MV-4-11 (cell line): Measurements from ENCODE around the gene COPZ1.

Experiments used
- DNase-seq: peaks from one replicate; lab custom pipeline; 2025; lab: John Stamatoyannopoulos, UW

COPZ1 gene

DNA sequence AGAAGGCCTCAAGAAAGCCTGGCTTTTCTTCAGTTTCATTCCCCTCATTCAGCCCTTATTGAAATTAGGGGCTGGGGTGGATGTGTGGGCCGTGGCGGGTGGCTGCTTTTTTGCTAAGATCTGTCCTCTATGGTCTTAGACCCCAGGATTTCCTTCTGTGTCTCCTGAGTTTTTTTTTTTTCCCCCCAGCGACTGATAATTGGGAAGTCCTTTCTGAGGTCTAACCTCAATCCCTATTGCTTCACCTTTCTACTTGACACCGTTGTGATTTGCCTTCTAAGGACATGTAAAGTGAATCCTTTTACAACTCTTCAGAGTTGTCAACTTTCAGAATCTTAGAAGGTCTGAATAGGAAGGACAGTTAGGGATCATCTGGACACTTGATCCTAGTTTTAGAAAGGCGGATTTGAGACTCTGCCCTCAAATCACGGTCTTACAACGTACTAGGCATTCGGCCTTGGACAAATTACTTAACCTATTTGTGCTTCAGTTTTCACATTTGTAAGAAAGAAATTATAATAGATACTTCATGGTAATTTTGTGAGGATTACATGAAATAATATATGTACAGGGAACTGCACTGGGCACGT is 34.9 kb downstream of the COPZ1 start:
- no peak for DNase-seq

DNA sequence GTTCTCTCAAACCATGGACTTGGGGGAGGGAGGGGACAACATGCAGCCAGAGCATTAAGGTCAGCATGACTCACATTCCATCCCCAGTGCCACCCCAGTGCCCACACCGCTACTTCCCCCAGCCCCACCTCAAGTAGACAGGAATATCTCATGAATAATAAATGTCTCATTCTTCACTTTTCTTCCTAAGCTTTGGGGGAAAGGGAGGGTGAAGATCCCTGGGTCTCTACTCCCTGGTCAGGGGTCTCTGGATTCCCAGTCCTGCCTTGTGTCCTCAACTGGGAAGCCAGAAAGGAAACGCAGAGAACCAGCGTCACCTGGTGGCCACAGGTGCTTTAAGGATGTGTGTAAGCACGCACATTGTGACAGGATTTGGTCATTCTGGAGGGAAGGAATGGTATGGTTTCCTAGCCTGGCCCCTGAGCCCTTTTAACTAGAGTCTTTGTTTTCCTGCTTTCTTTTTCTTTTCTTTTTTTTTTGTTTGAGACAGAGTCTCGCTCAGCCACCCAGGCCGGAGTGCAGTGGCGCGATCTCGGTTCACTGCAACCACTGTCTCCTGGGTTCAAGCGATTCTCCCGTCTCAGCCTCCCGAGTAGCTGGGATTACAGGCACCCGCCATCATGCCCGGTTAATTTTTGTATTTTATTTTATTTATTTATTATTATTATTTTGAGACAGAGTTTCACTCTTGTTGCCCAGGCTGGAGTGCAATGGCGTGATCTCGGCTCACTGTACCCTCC is 36.0 kb downstream of the COPZ1 start:
- peak; percentile 43 for DNase-seq

DNA sequence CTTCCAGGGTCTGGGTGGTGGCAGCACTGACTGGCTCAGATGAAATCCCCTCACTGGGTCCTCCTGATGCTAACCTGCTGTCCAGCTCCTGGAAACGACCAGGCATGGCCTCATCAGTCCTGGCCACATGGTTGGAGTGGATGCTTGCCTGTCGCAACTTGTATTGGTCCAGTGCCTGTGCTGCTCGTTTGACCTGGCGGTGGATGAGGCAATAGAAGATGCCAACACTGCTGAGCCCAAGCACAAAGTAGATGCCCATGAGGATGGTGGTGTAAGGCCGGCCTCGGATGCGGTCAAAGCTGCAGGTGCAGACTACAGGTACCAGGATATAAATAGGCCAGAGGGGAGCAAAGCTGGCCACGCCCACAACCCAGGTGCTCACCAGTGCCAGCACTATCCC is 38.1 kb downstream of the COPZ1 start:
- DNase-seq = no peak

DNA sequence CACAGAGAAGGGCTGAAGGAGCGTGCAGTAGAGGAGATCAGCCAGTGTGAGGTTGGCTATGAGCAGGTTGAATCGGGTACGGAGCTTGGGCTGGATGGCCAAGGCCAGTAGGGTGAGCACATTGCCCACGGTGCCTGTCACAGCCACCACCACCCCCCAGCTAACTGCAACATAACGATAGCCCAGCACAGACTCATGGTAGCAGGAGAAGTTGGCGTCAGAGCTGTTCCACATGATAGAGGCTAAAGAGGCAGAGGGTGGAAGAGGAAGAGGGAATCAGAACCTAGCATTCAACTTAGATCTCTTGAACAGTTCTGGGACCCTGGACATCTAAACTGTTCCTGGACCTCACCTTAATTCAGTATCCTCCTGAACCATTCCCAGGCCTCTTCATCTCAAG is 38.7 kb downstream of the COPZ1 start:
- peak; percentile 7 for DNase-seq

DNA sequence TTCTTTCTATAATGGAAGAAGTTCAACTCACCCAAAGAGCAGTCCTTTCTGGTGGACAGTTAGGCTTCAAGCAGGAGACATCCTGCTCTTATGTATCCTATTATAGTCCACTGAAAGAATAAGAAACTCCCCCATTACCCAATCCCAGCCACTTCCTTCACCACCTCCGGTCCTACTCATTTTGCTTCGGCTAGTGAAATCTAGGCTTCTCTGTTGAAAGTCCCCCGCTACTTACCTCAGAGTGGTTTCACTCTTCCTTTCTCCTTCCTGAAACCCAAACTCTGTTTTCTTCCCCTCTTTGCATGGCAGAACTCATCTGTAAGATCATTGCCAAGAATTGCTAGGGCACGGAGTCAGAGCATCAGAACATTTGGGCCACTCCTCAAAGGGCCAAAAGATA is 39.5 kb downstream of the COPZ1 start, which contains the start of gene GPR84:
Gene GPR84, minus strand, starts transcription at position 74 of the 400 bp plus-strand sequence. CDS start 635 bp downstream, outside the sequence.
- DNase-seq = peak; percentile 92

DNA sequence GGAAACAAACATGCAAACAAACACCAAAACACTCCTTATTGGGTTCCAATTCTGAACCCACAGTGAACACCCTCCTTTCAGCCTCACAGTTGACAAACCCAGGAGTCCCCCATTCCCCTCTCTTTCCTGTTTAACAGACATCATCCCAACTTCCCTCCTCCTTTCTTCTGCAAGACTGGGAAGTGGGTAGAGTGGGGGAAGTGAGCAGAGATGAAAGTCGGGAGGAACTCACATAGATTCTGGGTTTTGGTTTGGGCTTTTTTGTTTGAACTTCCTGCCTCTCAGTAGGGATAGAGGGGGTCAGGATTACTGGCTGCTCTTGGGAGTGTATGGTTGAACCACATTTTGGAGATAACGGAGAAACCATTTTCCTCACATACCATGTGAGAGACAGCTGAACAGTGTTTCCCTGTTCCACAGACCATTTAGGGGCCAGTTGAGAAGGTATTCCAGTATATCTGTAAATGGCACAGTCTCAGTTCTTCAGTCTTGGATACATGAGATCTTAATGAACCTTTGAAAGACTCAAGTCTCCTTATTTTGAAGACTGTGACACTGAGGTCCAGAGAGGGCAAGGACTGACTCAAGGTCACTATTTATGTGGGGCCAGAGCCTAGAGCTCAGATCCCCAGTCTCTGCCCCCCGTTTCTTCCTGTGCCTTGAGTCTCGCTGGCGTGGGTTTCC is 43.2 kb downstream of the COPZ1 start:
- DNase-seq = peak; percentile 21

DNA sequence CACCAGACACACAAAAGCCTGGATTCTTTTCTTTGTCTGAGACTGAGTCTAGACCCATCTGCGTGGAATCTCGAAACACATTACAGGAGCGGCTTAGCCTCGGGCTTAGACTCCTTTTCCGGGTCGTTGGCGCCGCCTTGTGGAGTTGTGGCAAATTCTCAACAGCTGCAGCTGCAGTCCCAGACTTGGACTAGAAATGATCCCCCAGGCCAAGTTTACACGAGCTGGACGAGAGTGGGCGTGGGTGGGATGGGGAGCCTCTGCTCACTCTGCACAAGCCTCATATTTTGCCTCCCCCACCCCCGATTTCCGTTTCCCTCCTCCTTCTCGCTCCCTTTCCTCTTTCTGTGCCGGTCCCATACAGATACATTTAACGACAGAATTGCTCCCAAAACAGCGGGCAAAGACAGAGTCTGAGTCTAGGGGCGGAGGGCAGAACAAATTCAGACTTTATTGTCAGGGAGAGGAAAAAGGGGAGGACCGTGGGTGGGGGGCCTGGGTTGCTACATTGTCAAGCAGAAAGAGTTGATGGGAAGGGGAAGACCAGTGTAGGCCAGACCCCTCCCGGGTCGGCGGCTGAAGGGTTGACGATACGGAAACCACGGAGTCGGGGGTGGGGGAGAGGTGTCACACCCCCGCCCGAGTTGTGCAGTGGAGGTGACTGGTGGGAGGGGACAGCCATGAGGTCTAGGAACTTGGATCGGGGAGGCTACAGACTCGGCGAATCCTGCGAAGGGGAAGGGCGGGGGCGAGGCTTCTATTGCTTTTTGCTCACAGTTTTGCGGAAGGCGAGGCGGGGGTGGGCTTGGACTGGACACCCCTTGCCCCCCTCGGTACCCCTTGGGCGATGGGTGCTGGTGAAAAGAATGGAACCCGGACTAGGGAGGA is 44.0 kb downstream of the COPZ1 start:
- DNase-seq = peak; percentile 81

DNA sequence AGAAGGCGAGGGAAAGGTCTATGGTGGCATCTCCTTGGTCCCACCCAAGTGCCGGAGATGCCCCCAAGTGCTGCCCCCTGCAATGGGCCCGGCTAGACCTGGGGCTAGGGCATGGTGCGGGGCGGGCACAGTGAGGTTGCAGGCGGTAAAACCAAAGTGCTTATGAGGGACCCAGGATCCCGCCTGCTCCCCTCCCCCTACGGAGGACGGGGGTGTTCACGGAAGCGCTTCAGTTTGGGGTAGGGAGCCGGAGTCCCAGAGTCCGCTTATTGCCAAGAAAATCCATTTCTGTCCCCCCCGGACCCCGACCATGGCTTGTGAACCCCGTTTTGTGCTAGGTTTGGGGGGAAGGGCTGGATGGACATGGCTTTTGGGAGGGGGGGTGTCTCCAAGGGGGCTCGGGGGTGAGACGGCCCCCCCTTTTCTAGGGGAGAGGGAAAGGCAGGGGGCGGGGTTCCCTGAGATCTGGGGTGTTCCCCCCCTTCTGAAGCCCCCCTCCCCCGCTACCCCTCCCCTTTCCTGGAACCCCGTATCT is 44.7 kb downstream of the COPZ1 start:
- no peak for DNase-seq

DNA sequence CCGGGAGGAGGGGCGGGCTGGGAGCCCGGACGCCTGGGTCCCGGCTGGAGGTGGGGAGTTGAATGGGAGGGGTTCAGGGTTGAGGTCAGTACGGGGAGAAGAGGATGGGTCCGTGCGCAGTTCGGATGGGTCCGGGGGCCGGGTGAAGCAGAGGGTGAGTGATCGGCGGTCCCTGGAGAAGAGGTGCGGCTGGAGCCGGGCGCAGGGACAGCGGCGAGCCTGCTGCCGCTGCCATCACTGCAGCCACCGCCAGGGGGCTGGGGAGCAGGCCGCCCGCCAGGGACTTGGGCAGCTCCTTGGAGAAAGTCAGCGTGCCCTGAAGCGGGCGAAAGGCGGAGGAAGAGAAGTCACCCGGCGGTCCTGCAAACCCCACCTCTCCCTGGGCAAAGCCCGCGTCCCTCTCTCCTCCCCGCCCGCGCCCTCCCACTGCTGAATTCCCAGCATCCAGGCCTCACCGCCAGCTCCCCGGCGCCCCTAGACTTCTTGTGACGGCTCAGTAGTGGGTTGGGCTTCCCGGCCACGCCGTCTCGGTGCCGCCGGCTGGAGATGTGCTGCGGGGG is 45.3 kb downstream of the COPZ1 start:
- peak; percentile 44 for DNase-seq

DNA sequence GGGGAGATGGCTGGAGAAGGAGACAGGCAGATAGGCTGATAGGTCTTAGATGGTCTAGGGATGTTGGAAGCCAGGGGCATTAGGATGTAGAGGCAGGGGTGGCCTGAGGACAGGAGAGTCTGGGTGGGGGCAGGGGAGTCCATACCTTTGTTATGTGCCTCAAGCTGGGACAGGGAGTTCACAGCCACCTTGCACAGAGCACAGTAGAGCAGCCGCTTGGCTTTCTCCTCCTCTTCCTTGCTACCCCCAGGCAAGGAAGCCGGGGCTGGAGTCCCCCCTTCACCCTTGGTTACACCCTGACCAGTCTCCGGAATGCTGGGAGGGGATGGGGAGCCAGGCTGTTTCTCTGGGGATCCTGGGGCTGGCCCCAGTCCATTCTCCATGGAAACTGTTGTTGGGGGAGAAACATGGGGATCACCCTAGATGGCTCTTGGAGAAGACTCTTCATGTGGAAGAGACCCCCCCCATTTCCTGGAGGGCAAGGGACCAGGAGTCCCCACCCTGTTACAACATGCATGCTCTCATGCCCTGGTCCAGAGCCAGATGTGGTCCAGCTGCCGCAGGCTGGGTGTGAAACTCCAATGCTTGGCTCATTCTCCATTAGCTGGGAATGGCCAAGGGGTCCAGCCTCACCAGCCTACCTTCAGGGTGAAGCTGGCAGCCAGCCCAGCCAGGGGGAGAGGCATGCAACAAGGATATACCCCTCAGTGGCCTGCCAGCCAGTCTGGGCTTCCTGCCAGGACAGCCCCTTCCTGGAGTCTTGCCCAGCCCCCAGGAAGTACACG is 46.6 kb downstream of the COPZ1 start:
- no peak for DNase-seq

DNA sequence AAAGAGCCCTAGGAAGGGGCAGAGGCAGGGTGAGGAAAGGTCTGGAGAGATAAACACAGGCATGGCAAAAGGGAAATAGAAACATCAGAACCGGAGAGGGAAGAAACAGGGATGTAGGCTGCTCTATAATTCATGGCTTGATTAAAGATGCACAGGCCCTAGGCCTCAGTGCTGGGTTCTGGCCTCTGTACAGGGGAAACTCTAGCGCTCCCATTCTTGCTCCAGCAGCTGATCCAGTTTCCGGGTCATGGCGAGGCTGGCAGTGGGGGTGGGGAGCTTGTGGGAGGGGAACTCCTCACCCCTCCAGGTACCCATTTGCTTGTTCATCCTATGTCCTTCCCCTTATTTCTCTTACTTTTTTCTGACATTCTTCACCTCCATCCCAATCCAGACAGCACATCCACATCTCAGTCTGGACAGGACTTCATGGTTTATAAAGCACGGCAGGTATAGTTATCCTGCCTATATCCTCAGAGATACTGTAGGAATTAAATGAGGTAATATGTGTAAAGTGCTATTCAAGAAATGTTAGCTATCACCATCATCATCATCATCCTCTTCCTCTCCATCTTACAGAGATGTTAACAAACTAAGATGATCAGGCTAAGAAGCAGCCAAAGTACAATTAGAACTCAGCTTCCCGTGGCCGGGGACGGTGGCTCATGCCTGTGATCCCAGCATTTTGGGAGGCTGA is 47.3 kb downstream of the COPZ1 start:
- no peak for DNase-seq

DNA sequence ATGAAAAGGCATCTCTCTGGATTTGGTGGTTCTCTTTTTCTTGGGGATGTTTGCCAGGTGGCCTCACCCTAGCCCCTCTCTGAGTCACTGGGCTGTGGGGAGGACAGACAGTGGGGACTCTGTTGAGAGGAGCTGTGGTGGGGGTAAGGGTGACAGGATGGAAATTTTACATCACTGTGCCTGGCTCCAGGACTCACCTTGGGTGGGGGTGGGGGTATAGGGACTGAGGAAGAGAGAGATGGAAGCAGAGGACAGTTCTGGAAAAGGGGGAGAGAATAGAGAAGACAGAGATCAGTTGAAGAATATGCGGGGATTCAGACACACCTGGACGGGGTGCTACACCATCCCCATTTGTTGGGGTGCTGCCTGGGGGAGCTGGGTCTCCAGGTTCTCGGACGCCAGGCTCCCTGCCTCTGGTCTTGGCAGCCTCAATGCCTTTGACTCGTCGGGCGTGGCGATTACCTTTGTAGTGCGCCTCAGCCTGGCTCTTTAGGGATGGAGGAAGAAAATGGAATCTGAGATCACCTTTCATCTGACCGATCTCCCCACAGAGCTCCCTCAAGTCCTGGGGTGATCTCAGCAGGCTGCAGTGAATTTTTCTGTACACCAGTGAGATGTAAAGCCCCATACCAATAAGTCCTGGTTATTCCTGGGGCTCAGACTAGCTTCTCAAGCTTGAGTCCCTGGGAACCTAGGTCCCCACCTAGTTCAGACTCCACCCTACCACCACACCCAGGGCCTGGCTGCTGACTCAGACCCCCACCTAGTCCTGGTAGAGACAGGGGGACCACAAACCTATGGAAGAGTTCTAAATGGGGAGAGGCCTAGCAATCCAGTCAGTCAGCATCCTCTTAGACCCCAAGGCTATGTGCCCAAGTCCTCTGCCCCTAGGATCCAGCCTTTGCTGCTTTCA is 49.0 kb downstream of the COPZ1 start:
- no peak for DNase-seq

DNA sequence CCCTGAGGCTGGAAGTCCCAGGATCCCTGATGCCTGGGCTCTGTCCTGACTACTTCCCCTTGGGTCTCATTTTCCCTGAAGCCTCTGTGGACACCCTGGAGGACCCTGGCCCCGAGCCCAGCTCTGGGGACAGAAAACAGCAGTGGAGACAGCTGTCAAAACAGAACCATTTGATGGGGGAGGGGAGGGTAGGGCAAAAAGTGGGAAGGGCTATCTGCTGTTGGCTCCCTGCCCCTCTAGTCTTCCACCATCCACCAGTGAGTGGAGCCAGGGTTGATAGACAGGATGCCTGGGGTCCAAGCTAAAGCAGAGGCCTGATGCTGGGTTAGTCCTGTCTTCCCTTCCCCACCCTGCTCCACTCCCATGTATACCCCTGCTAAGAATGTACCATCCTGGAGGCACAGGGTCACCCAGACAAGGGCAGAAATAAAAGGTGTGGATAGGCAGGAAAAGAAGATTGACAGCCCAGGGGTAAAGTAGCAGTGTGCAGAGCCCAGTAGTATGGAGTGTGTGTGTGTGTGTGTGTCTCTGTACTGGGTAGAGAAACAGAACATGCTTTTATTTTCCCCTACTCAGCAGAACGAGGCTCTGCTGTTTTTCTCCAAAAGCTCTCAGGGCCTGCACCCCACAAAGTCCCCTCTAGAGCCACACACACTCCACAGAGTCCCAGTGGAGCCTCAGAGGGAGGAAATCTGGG is 49.8 kb downstream of the COPZ1 start:
- DNase-seq = no peak

DNA sequence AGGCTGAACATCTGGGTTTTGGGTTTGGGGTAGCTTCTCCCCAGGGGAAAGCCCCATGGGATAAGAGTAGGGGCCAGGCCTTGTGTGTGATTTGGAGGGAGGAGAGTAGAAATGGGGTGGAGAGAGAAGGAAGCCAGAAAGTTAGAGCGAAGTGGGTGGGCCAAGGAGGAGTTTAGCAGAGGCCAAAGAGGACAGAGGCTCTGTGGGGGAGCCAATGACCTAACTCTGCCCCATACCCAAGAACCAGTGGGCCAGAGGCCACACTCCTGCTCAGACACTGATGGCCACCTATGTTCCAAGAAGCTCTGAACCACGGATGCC is 50.3 kb downstream of the COPZ1 start:
- no peak for DNase-seq

DNA sequence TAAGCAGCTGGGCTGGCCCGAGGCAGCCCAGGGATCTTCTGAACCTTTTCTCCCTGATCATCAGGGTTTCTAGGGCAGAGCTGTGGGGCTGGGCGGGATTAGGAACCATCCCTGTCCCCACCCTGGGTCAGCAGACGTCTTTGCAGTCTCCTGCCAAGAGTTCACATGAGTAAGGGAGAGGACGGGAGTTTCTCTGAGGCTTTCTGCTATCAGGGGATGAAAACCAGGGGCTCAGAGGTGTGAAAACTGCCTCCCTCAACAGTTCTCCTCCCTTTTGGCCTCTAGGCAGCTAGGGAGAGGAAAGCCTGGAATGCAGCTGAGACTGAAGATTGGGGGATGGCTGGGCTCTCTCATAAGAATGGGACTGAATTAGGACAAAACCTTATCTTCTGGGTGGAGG is 51.7 kb downstream of the COPZ1 start:
- DNase-seq = no peak

DNA sequence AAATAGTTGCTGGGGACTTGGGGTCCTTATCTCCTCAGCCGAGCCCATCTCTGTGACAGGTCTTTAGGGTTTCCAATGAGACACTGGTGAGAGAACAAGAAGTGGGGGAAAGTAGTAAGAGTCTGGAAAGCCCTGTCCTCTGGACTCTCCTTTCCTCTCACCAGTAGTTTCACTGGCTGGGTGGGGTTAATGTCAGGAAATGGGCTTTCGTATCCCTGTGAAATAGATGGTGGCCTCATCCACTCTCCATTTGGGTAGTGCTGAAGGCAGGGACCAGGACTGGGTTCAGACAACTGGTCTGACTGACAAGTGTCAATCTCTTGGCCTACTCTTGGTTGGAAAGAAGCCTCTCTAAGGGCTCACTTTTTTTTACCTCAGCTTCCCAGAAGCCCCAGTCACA is 52.1 kb downstream of the COPZ1 start:
- no peak for DNase-seq

DNA sequence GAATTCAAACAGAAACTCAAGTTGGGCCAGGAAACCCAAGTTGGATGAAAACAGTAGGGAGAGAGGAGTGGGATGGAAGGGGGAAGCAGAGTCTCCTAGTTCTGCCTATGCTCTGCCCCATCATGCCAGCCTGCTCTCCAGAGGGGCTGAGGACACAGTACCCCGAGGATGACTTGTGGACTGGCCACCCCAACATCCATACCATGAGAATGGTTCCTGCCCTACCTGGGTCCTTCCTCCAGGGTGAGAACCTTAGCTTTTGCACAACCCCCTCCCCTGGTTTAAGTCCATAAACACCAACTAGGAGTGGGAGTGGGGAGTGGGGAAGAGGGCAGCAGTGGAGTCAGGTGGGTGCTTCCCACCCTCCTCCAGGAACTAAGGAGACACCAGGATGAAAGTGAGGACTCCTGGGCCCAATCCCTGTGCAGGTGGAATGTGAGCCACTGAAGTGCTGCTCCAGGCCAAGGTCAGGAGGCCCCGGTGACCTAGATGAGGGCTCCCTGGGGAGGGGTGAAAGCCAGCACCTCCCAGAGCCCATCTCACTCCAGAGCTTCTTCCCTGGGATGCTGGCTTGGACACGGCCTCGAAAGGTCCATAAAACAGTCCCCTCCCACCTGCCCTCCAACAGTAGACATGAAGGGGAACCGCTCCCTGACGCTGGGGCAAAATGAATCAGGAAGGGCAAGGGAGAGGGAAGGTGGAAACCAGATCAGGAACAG is 53.0 kb downstream of the COPZ1 start:
- DNase-seq = no peak

DNA sequence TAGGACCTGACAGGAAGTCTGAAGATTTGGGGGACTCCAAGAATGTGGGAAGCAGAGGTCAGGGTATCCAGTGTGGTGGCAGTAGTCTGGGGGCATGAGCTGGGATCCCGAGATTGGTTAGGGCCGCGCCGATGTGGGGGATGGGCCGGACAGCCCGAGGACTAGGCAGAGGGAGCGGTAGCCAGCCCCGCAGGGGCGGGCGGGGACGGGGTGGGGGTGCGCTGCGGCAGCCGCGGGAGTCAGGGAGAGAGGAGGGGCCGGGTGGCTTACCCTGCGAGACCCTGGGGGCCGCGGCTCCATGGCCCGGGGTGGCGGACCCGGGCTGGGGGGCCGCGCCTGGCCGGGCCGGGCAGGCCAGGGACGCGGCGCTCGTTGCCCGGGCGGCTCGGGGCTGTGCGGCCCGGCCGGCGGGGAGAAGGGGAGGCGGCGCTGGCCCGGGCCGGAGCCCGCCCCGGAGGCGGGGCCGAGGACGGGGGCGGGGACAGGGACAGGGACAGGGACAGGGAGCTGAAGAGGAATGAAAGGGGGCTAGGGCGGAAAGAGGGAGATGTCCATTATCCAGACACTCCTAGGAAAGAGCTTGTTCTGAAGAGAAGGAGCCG is 54.0 kb downstream of the COPZ1 start:
- DNase-seq = no peak
